H1 (cell line): ENCODE results near the gene CERS3. TPM values are rescaled to one million over a fixed set of nuclear protein-coding genes. Genes with fewer than 3 reads are reported as not detected.

Experiments used
- CTCF ChIA-PET: fragments of 300-600 bp; sonication (Branson Sonifier 250); formaldehyde crosslinking; loops from one replicate; lab custom pipeline; 2021; ENCODE audit not compliant: partially characterized antibody; lab: Charles Lee
- POLR2A ChIA-PET: fragments of 300-600 bp; sonication (Branson Sonifier 250); formaldehyde crosslinking; loops from one replicate; lab custom pipeline; 2021; ENCODE audit warnings: inconsistent platforms; ENCODE audit not compliant: partially characterized antibody; lab: Charles Lee
- DNase-seq, 2 experiments: peaks; one replicate each; pipeline versions ENCODE4 v3.0.0 to v3.0.0-alpha.2; 2010 to 2022; ENCODE audit warnings: low spot score in 2 of 2, low read depth in 1 of 2, mixed read lengths in 1 of 2
- FAIRE-seq: peaks from 2 replicates; lab custom pipeline; 2011; peaks lifted over from hg19 to GRCh38; lab: Jason Lieb, UNC
- H2AFZ ChIP-seq: 2 replicates; pipeline ENCODE4 v1.8.1; 2012; ENCODE audit warnings: low read length, inconsistent platforms
- H2AK5ac ChIP-seq: 2 replicates; pipeline ENCODE4 v1.6.1; 2013; ENCODE audit warnings: low read depth, low read length
- H2BK120ac ChIP-seq: replicated peaks from 2 replicates; pipeline ENCODE3; 2013; ENCODE audit warnings: low read depth, low read length, inconsistent platforms
- H2BK12ac ChIP-seq: 2 replicates; pipeline ENCODE4 v1.6.1; 2013; ENCODE audit warnings: low read depth, low read length
- H2BK15ac ChIP-seq: 2 replicates; pipeline ENCODE4 v1.6.1; 2013; ENCODE audit warnings: low read length
- H2BK20ac ChIP-seq: 2 replicates; pipeline ENCODE4 v1.6.1; 2013; ENCODE audit warnings: low read length
- H2BK5ac ChIP-seq: 2 replicates; pipeline ENCODE4 v1.6.1; 2013; ENCODE audit warnings: low read depth, low read length
- H3K14ac ChIP-seq: 2 replicates; pipeline ENCODE4 v1.6.1; 2013; ENCODE audit warnings: inconsistent platforms; ENCODE audit not compliant: insufficient read length
- H3K18ac ChIP-seq: 2 replicates; pipeline ENCODE4 v1.6.1; 2013; ENCODE audit warnings: low read length; ENCODE audit errors: extremely low read depth
- H3K23ac ChIP-seq: 2 replicates; pipeline ENCODE4 v1.6.1; 2013; ENCODE audit warnings: inconsistent platforms; ENCODE audit not compliant: insufficient read length
- H3K23me2 ChIP-seq: 2 replicates; pipeline ENCODE4 v1.6.1; 2013; ENCODE audit warnings: low read depth, low read length
- H3K27ac ChIP-seq: 2 replicates; pipeline ENCODE4 v1.6.1; 2011; ENCODE audit warnings: low read depth, low read length, inconsistent platforms
- H3K27me3 ChIP-seq, 4 experiments: replicated peaks in 1 of 4; 1 replicate in 1 of 4; 2 replicates in 3 of 4; pipeline versions ENCODE4 v1.6.1 to v1.8.1; 2011 to 2013; ENCODE audit warnings: low read length in 3 of 4, mild to moderate bottlenecking in 3 of 4, inconsistent platforms in 2 of 4, mixed read lengths in 2 of 4, moderate library complexity in 1 of 4; ENCODE audit not compliant: control insufficient read depth in 3 of 4, insufficient read depth in 3 of 4; ENCODE audit errors: extremely low read depth in 1 of 4
- H3K36me3 ChIP-seq, 4 experiments: 2 replicates each; pipeline versions ENCODE4 v1.6.1 to v1.8.1; 2011 to 2013; ENCODE audit warnings: mild to moderate bottlenecking in 4 of 4, low read length in 3 of 4, moderate library complexity in 2 of 4, control low read depth in 1 of 4, inconsistent platforms in 1 of 4; ENCODE audit not compliant: insufficient read depth in 4 of 4, control insufficient read depth in 2 of 4
- H3K4ac ChIP-seq: replicated peaks from 2 replicates; pipeline ENCODE3; 2013; ENCODE audit warnings: low read length, low read depth, mixed read lengths, inconsistent platforms; ENCODE audit not compliant: insufficient read length
- H3K4me1 ChIP-seq, 4 experiments: replicated peaks in 1 of 4; 1 replicate in 1 of 4; 2 replicates in 3 of 4; pipeline versions ENCODE4 v1.6.1 to v1.8.1; 2011 to 2013; ENCODE audit warnings: low read length in 3 of 4, inconsistent platforms in 2 of 4, mixed read lengths in 1 of 4; ENCODE audit not compliant: insufficient read depth in 4 of 4, control insufficient read depth in 3 of 4
- H3K4me2 ChIP-seq, 2 experiments: 2 replicates each; pipeline versions ENCODE4 v1.6.1 to v1.8.1; 2011 to 2013; ENCODE audit warnings: low read depth in 2 of 2, low read length in 2 of 2, control low read depth in 1 of 2, inconsistent platforms in 1 of 2, mild to moderate bottlenecking in 1 of 2; ENCODE audit not compliant: insufficient read depth in 1 of 2
- H3K4me3 ChIP-seq, 4 experiments: fragments of 200-600, 300-600 bp in 1 of 4; sonication (generic), shearing (Covaris generic), sonication (Bioruptor Twin) in 1 of 4; 2 replicates each; pipeline versions ENCODE4 v1.5.1 to v1.8.1; 2011 to 2016; ENCODE audit warnings: low read length in 4 of 4, low read depth in 3 of 4, control low read depth in 2 of 4, inconsistent platforms in 2 of 4, mild to moderate bottlenecking in 2 of 4, mixed read lengths in 1 of 4, moderate library complexity in 1 of 4; ENCODE audit not compliant: insufficient read depth in 2 of 4; ENCODE audit errors: extremely low read depth in 1 of 4
- H3K56ac ChIP-seq: replicated peaks from 2 replicates; pipeline ENCODE3; 2013; ENCODE audit warnings: low read depth, mild to moderate bottlenecking, mixed read lengths, low read length, inconsistent platforms; ENCODE audit not compliant: insufficient read length
- H3K79me1 ChIP-seq: 2 replicates; pipeline ENCODE4 v1.6.1; 2013; ENCODE audit warnings: low read depth, low read length, control low read depth
- H3K79me2 ChIP-seq, 2 experiments: 2 replicates each; pipeline versions ENCODE4 v1.6.1 to v1.8.1; 2012 to 2013; ENCODE audit warnings: low read length in 2 of 2, mild to moderate bottlenecking in 2 of 2, inconsistent platforms in 1 of 2; ENCODE audit not compliant: insufficient read depth in 2 of 2, control insufficient read depth in 1 of 2
- H3K9ac ChIP-seq, 4 experiments: replicated peaks in 1 of 4; 1 replicate in 1 of 4; 2 replicates in 3 of 4; pipeline versions ENCODE4 v1.6.1 to v1.8.1; 2011 to 2013; ENCODE audit warnings: low read depth in 3 of 4, low read length in 3 of 4, control low read depth in 2 of 4, mild to moderate bottlenecking in 2 of 4, moderate library complexity in 2 of 4, inconsistent platforms in 1 of 4; ENCODE audit errors: extremely low read depth in 1 of 4
- H3K9me3 ChIP-seq, 2 experiments: 2 replicates each; pipeline versions ENCODE4 v1.6.1 to v1.8.1; 2012 to 2013; ENCODE audit warnings: mild to moderate bottlenecking in 2 of 2, moderate library complexity in 2 of 2, control low read depth in 1 of 2, inconsistent platforms in 1 of 2, low read depth in 1 of 2, low read length in 1 of 2, mixed read lengths in 1 of 2; ENCODE audit not compliant: insufficient read depth in 2 of 2
- H4K20me1 ChIP-seq, 2 experiments: replicated peaks in 1 of 2; 2 replicates each; pipeline versions ENCODE3 to v1.8.1; 2011 to 2013; ENCODE audit warnings: inconsistent platforms in 2 of 2, low read length in 2 of 2, mild to moderate bottlenecking in 1 of 2; ENCODE audit not compliant: insufficient read depth in 2 of 2, control insufficient read depth in 1 of 2
- H4K5ac ChIP-seq: 2 replicates; pipeline ENCODE4 v1.6.1; 2013; ENCODE audit warnings: low read length, low read depth, mixed read lengths, inconsistent platforms; ENCODE audit not compliant: insufficient read length
- H4K8ac ChIP-seq: 2 replicates; pipeline ENCODE4 v1.8.0; 2013; ENCODE audit warnings: mild to moderate bottlenecking, moderate library complexity, low read length, inconsistent platforms; ENCODE audit not compliant: insufficient read depth; ENCODE audit errors: extremely low read depth
- H4K91ac ChIP-seq: replicated peaks from 2 replicates; pipeline ENCODE3; 2013; ENCODE audit warnings: low read length, mixed read lengths, inconsistent platforms; ENCODE audit not compliant: insufficient read length
- CEBPB ChIP-seq: IDR thresholded peaks from 2 replicates; pipeline ENCODE4 v1.6.1; 2012; ENCODE audit warnings: low read depth, low read length
- WGBS, 2 experiments: shearing (Covaris generic) in 1 of 2; methylation state at CpG; one replicate each; pipeline versions ENCODE4 v1.1.6 to v1.1.7; 2013 to 2015; ENCODE audit warnings: low lambda C conversion rate in 2 of 2, mixed read lengths in 2 of 2, inconsistent platforms in 1 of 2, low coverage in 1 of 2, missing lambda C conversion rate in 1 of 2; ENCODE audit not compliant: insufficient replicate concordance in 2 of 2, insufficient coverage in 1 of 2, insufficient read length in 1 of 2; ENCODE audit errors: extremely low coverage in 1 of 2, missing lambda C conversion rate in 1 of 2; 5-methylcytosine and 5-hydroxymethylcytosine counted together
- polyA plus RNA-seq, 7 experiments: library from polyadenylated mRNA; depleted of rRNA in 3 of 7; stranded (reverse) in 5 of 7; unstranded in 2 of 7; fragments of >200 nt in 5 of 7; fragments of 200-250 nt in 2 of 7; gene quantifications; 1 replicate in 5 of 7; 2 replicates in 1 of 7; 4 replicates in 1 of 7; pipeline versions ENCODE4 v1.2.1 to v1.2.3, GENCODE V29; 2011 to 2013; ENCODE audit warnings: missing spikeins in 2 of 7, mixed read lengths in 2 of 7
- total RNA-seq: library from RNA; stranded (reverse); fragmentation: NEBNext Ultra II Directional; extraction: Animal tissue kit (Norgen Biotek cat#: 25700); gene quantifications from 2 replicates; pipeline ENCODE4 v1.2.1, GENCODE V29; 2021

CERS3 gene
- total and polyA plus RNA-seq, 2 of the 8 experiments (the other 6 are each of a cell fraction or from before 2014, with no cell fraction given) = 0.62 TPM; not detected in 1

- no peaks in the 10 kb centered on the region for H3K79me2 ChIP-seq
- H2BK20ac ChIP-seq = no peak overlapping the region
- no peak overlapping the region for H3K4me2 ChIP-seq
- no peak overlapping the region for H3K4me3 ChIP-seq
- no peak overlapping the region for H3K27ac ChIP-seq
- H4K8ac ChIP-seq = no peak overlapping the region
- no peak overlapping the region for H3K9ac ChIP-seq
- H2AK5ac ChIP-seq = no peak overlapping the region
- H3K79me1 ChIP-seq = no peaks in the 10 kb centered on the region
- CTCF ChIA-PET = interaction anchor here (1.3 kb wide), 1 partner anchor 12 kb away, joined by 3 read pairs; no protein-coding TSS in a partner anchor
- H2BK15ac ChIP-seq = no peak overlapping the region
- no peak overlapping the region for H2AFZ ChIP-seq
- no peak overlapping the region for H2BK5ac ChIP-seq
- POLR2A ChIA-PET = no interaction called here
- 61% methylated on average over 4 of the region's 4 CpGs; no CpG with 5 or more reads in 1 of the 2 experiments for WGBS, 2 experiments
- H2BK120ac ChIP-seq = no peak overlapping the region
- peaks cover 6 to 11% of the 10 kb centered on the region in 2 experiments; a peak in 3 of 4 replicates for H3K9me3 ChIP-seq
- DNase-seq = no peak
- H4K5ac ChIP-seq = no peak overlapping the region
- TF ChIP-seq CEBPB = no peak
- TF ChIP-seq, all 59 proteins: peak for 0
- no peak overlapping the region for H3K56ac ChIP-seq
- no peak for FAIRE-seq
- H3K4ac ChIP-seq = no peak overlapping the region
- H3K14ac ChIP-seq = no peak overlapping the region
- H3K4me1 ChIP-seq = no peaks in the 10 kb centered on the region
- H3K23me2 ChIP-seq = no peaks in the 10 kb centered on the region
- no peak overlapping the region for H4K91ac ChIP-seq
- no peak overlapping the region for H3K23ac ChIP-seq
- H3K27me3 ChIP-seq = no peaks in the 10 kb centered on the region
- no peaks in the 10 kb centered on the region for H3K36me3 ChIP-seq
- no peak overlapping the region for H3K18ac ChIP-seq
- H2BK12ac ChIP-seq = no peak overlapping the region
- no peaks in the 10 kb centered on the region for H4K20me1 ChIP-seq
Observed at GRCh38 chr15:100394736-100395440, 133.9 kb downstream of the CERS3 start.
